Measurements from ENCODE around the gene CDHR5. TPM values are rescaled to one million over a fixed set of nuclear protein-coding genes. Genes with fewer than 3 reads are reported as not detected.

CDHR5 gene
- total RNA-seq, 4 donors from 2014 or later, result 0.95 to 1.8 TPM; not detected in 2

DNA sequence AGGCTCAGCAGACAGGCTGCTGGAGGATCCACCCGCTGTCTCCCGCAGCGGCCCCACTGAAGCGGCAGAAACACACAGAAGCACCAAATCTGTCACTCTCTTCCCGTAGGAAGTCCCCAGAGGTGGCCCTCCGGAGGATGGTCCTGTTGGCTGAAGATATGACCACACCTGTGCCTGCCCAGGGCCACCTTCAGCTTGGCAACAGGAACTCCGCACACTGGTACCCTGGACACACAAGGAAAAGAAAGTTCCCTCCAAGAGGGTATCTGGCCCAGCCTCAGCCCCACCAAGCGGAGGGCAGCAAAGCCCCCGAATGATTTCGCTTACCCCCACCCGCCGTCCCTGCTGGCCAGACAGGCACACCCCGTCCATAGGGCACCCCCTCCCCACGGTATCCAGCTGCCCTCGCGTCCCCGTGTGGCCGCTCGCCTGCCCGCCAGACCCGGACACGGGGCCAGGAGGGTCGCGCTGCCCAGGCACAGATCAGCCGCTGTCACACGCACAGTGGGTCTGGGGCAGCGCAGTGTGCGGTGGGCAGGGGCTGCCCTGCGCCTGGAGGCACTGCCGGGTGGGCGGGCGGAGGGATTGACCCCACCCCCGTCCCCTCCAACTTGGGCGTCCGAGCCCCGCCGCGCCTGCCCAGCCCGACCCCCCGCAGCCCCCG is 57.0 kb downstream of the CDHR5 start:
- DNase-seq (no peak), ATAC-seq (peak; percentile 14)
- no peaks in the 10 kb centered on the region for H3K27me3 ChIP-seq
- intact Hi-C loops (cut with DNase I; ENCODE audit: low total_unique reads) (loop anchor here (1.0 to 5.0 kb wide), 7 partner anchors 7 to 240 kb away; partner anchors contain the start of genes DEAF1, HRAS, IRF7 and LMNTD2), in situ Hi-C loops (cut with MboI; ENCODE audit: low sequenced_read_pairs in 4 of 4) (loop anchor here (25.0 kb wide), 2 partner anchors 145 to 170 kb away; partner anchors contain the start of genes EPS8L2 (in 3 of the 4) and TALDO1 (in 1 of the 4))
- H3K36me3 ChIP-seq, result no peaks in the 10 kb centered on the region
- no peaks in the 10 kb centered on the region for H3K9me3 ChIP-seq
- H3K4me1 ChIP-seq, result peaks cover 8 to 16% of the 10 kb centered on the region in 2 donors
- peak overlapping the region; percentile 56 to 74 (median 60) for H3K4me3 ChIP-seq
- peak overlapping the region; percentile 81 to 97 (median 86) for H3K27ac ChIP-seq
- no peak for TF ChIP-seq POLR2A (IDR thresholded peaks at IDR 0.05)
- TF ChIP-seq, protein P1, sequence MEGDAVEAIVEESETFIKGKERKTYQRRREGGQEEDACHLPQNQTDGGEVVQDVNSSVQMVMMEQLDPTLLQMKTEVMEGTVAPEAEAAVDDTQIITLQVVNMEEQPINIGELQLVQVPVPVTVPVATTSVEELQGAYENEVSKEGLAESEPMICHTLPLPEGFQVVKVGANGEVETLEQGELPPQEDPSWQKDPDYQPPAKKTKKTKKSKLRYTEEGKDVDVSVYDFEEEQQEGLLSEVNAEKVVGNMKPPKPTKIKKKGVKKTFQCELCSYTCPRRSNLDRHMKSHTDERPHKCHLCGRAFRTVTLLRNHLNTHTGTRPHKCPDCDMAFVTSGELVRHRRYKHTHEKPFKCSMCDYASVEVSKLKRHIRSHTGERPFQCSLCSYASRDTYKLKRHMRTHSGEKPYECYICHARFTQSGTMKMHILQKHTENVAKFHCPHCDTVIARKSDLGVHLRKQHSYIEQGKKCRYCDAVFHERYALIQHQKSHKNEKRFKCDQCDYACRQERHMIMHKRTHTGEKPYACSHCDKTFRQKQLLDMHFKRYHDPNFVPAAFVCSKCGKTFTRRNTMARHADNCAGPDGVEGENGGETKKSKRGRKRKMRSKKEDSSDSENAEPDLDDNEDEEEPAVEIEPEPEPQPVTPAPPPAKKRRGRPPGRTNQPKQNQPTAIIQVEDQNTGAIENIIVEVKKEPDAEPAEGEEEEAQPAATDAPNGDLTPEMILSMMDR (IDR thresholded peaks at IDR 0.05 in 4 of 5, conservative IDR thresholded peaks at IDR 0.05 in 1 of 5), result no peak

DNA sequence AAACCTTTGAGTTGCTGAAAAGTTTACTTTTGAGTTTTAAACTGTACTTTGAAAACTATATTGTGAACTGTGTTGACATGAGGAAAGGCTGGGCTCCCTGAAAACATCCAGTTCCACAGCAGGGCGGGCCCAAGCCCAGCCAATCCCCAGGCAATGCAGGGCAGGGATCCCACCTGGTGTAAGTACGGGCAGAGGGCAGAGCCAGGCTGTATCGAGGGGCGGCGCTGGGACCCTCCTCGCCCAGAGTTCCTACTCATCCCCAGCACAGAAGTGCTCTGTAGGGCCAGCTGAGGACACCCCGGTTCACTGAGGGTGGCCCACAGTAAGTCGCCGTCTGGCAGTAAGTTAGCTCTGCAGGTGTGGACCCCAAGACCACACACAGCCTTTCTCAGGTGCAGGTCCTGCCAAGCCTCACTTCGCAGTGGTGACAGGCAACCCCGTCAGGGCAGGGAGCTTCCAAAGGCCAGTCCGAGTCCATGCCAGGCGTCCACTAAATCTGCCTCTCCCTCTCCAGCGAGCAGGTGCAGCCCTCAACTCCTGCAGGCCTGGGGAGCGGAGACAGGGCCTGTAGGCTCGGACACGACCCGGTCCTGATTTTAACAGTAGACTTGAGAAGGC is 57.6 kb downstream of the CDHR5 start:
- ATAC-seq, result no peak
- DNase-seq, result no peak
- Histone ChIP-seq H3K4me1 (peaks cover 8 to 15% of the 10 kb centered on the region in 2 donors), H3K27ac (peak overlapping the region; percentile 81 to 97 (median 86)), H3K4me3 (peak overlapping the region in 2 of 4 donors; percentile 56 to 59), H3K36me3 (no peaks in the 10 kb centered on the region), H3K27me3 (no peaks in the 10 kb centered on the region), H3K9me3 (no peaks in the 10 kb centered on the region)
- in situ Hi-C loops (cut with MboI; ENCODE audit: low sequenced_read_pairs in 4 of 4), result loop anchor here (25.0 kb wide), 2 partner anchors 145 to 170 kb away; partner anchors contain the start of genes EPS8L2 (in 3 of the 4) and TALDO1 (in 1 of the 4)
- intact Hi-C loops (cut with DNase I; ENCODE audit: low total_unique reads), result loop anchor here (5.0 kb wide), 3 partner anchors 60 to 240 kb away; partner anchors contain the start of genes DEAF1, PIDD1, RNH1 and RPLP2
- no peak for TF ChIP-seq POLR2A (IDR thresholded peaks at IDR 0.05)
- TF ChIP-seq, protein P1 (IDR thresholded peaks at IDR 0.05 in 4 of 5, conservative IDR thresholded peaks at IDR 0.05 in 1 of 5), result no peak

MicroRNA genes within 50 kb of the gene (microRNA counts, 767-probe panel; counts per million panel counts)
- 356 to 448 counts per million in 2 donors for microRNA hsa-miR-210

Small RNA genes within 50 kb of the gene (microRNA-seq; reads per million reads assigned to microRNA genes)
- 25.6 to 28.4 reads per million in 2 donors for gene MIR210 (ENCODE audit: borderline replicate concordance in 2 of 2)

Other genes with a start within 250 kb of the CDHR5 start
- 1 to 10 TPM in 1 of 4 donors, under 1 TPM in 1, not detected in 2; 0.55 to 1.3 TPM for gene PKP3, start 230.7 kb downstream of the CDHR5 start, total RNA-seq
- 10 to 100 TPM in 3 of 4 donors, 1 to 10 TPM in 1; 4.2 to 21.6 (median 11.9) TPM for gene SIGIRR, start 210.0 kb downstream of the CDHR5 start, total RNA-seq
- under 1 TPM in 2 of 4 donors, not detected in 2; 0.23 to 0.41 TPM for gene ANO9, start 182.9 kb downstream of the CDHR5 start, total RNA-seq
- gene PTDSS2, start 174.7 kb downstream of the CDHR5 start, total RNA-seq, result 10 to 100 TPM; 21.7 to 31.5 (median 23.7) TPM
- 100 to 1,000 TPM; 138 to 197 (median 159) TPM for gene RNH1, start 117.7 kb downstream of the CDHR5 start, total RNA-seq
- gene HRAS, start 89.4 kb downstream of the CDHR5 start, total RNA-seq, result 10 to 100 TPM; 17.1 to 50.0 (median 37.6) TPM
- gene LRRC56, start 87.4 kb downstream of the CDHR5 start, total RNA-seq, result under 1 TPM in 2 of 4 donors, not detected in 2; 0.29 to 0.36 TPM
- 1 to 10 TPM in 1 of 4 donors, under 1 TPM in 1, not detected in 2; 0.13 to 1.5 TPM for gene LMNTD2, start 64.2 kb downstream of the CDHR5 start, total RNA-seq
- 1 to 10 TPM in 1 of 4 donors, under 1 TPM in 3; 0.56 to 2.4 (median 0.70) TPM for gene RASSF7, start 64.0 kb downstream of the CDHR5 start, total RNA-seq
- 10 to 100 TPM in 3 of 4 donors, 1 to 10 TPM in 1; 9.2 to 22.6 (median 20.8) TPM for gene PHRF1, start 48.5 kb downstream of the CDHR5 start, total RNA-seq
- 10 to 100 TPM; 15.5 to 37.1 (median 26.3) TPM for gene IRF7, start 9.0 kb downstream of the CDHR5 start, total RNA-seq
- not detected for gene SCT, start 2.2 kb upstream of the CDHR5 start, total RNA-seq
- not detected for gene DRD4, start 12.3 kb upstream of the CDHR5 start, total RNA-seq
- 10 to 100 TPM; 14.8 to 42.4 (median 25.2) TPM for gene DEAF1, start 70.3 kb upstream of the CDHR5 start, total RNA-seq
- gene TMEM80, start 70.9 kb upstream of the CDHR5 start, total RNA-seq, result 10 to 100 TPM in 3 of 4 donors, 1 to 10 TPM in 1; 3.2 to 22.3 (median 14.3) TPM
- gene EPS8L2, start 81.3 kb upstream of the CDHR5 start, total RNA-seq, result 1 to 10 TPM in 3 of 4 donors, under 1 TPM in 1; 0.42 to 3.3 (median 1.8) TPM
- 100 to 1,000 TPM in 3 of 4 donors, 10 to 100 TPM in 1; 98.6 to 167 (median 153) TPM for gene TALDO1, start 122.5 kb upstream of the CDHR5 start, total RNA-seq
- 10 to 100 TPM in 2 of 4 donors, 1 to 10 TPM in 2; 3.5 to 10.6 (median 9.4) TPM for gene GATD1, start 152.5 kb upstream of the CDHR5 start, total RNA-seq
- under 1 TPM in 1 of 4 donors, not detected in 3; 0.20 TPM for gene CEND1, start 165.1 kb upstream of the CDHR5 start, total RNA-seq
- gene SLC25A22, start 173.3 kb upstream of the CDHR5 start, total RNA-seq, result 1 to 10 TPM in 2 of 4 donors, under 1 TPM in 1, not detected in 1; 0.80 to 1.5 (median 1.0) TPM
- 10 to 100 TPM in 2 of 4 donors, 1 to 10 TPM in 2; 6.3 to 35.7 (median 10.2) TPM for gene PIDD1, start 180.3 kb upstream of the CDHR5 start, total RNA-seq
- 100 to 1,000 TPM; 314 to 600 (median 440) TPM for gene RPLP2, start 185.0 kb upstream of the CDHR5 start, total RNA-seq
- gene PNPLA2, start 194.0 kb upstream of the CDHR5 start, total RNA-seq, result 10 to 100 TPM; 58.9 to 93.3 (median 91.7) TPM
- 1 to 10 TPM; 3.3 to 4.5 (median 4.0) TPM for gene CRACR2B, start 203.0 kb upstream of the CDHR5 start, total RNA-seq
- 100 to 1,000 TPM in 3 of 4 donors, 10 to 100 TPM in 1; 77.0 to 206 (median 169) TPM for gene CD151, start 208.0 kb upstream of the CDHR5 start, total RNA-seq
- 10 to 100 TPM; 66.0 to 94.6 (median 81.2) TPM for gene POLR2L, start 217.6 kb upstream of the CDHR5 start, total RNA-seq
- gene TSPAN4, start 217.9 kb upstream of the CDHR5 start, total RNA-seq, result 10 to 100 TPM; 14.4 to 34.8 (median 21.5) TPM

All from gastrocnemius medialis (tissue), 4 donors.